GM19328 (cell line): ENCODE results near the gene KRAS.

Experiments used
- ATAC-seq: cut with Tn5 transposase; IDR thresholded peaks from one replicate; pipeline ENCODE4 v1.9.1; 2021; ENCODE audit warnings: mild to moderate bottlenecking, moderate library complexity; ENCODE audit not compliant: unreplicated experiment

The KRAS gene

GRCh38 chr12:25250744-25251730, at the start of gene KRAS:
Gene KRAS (minus strand): TSS chr12:25250929.
- ATAC-seq: peak; percentile 70

DNA sequence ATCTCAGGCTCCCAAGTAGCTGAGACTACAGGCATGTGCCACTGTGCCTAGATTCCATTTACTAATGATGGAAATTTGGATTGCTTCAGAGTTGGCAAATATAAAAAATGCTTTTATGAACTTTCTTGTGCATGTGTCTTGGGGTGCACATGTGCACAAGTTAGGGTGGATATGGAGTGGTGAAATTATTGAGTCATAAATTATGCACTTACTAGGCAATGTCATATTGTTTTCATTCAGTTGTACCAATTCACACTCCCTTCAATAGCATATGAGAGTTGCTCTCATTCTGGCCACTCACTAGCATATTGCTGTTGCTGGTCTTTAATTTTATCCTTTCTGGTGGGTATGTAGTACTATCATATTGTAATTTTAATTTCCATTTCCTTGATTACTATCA, 45.7 kb upstream of the KRAS start:
- no peak for ATAC-seq

DNA sequence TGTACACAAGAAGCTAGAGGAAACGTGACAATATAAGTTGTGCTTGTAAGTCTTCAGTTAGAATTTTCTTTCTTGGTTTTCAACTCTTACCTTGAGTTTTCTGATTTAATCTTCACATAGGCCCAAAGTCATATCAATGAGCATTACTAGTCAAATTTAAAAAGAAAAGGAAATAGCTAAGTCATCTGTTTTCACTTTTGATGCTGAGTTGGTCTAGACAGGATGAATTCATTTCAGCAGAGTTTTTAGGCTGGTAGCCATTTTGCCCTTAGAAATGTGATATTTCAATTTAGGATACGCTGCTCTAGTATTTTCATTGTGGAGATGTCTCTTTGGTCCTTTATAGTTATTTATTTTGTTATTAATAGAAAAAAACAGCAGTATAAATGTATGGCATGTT, 44.6 kb upstream of the KRAS start:
- no peak for ATAC-seq

DNA sequence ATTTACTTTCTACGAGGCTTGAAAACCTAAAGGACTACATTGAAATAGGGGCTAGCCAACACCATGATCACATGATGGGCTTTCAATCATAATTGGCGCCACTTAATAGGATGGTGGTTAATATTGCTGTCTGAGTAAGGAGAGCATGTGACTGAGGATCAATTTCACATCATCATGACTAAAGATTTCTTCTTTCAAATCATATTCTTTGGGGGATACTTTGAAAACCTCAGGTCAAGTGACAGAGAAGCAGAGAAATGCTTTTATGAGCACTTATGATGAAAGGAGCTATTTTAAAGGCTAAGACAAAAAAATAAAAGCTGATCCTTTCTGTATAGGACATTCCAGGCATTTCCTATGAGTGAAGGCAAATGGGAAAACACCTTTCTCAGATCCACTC, 42.9 kb upstream of the KRAS start:
- ATAC-seq: no peak

GRCh38 chr12:25292810-25293221, 42.1 kb upstream of the KRAS start:
- peak; percentile 57 for ATAC-seq

DNA sequence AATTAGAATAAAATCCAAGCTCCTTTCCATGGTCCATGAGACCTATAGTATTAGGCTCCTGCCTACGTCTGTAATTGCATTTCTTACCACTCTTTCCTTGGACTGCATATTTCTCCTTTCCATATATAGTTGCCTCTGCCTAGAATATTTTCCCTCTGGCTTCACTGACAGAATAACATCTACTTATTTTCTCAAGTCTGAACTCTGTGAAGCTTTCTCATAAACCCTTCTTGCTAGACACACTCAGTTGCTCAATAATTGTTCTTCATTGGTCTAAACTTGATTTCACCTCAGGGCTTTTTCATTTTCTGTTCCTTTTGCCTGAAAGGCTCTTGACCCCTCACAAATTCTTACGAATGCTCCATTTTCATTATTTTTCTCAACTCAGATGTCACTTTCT, 36.9 kb upstream of the KRAS start:
- ATAC-seq: no peak

GRCh38 chr12:25286837-25287236, 36.1 kb upstream of the KRAS start:
- ATAC-seq: no peak

- ATAC-seq: no peak
Observed at GRCh38 chr12:25284024-25284423, 33.3 kb upstream of the KRAS start.

DNA sequence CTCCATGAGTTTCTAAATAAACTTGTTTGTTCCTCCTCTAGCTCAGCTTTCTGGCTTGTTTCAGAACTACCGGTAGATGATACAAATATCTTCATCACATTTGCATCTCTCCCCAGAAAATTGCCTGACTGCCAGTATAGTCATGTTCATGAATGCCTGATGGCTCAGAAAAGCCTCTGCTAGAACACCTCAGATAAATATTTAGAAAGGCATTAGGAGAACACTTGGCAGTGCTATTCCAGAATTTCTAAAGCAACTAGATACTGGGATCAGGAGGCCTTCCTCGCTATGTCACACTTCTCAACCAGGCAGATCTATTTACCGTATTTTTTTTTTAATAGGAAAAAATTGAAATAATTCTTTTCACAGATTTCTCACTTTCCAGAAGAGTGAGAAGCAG, 32.3 kb upstream of the KRAS start:
- ATAC-seq: no peak

GRCh38 chr12:25280082-25280481, 29.4 kb upstream of the KRAS start:
- ATAC-seq: no peak

DNA sequence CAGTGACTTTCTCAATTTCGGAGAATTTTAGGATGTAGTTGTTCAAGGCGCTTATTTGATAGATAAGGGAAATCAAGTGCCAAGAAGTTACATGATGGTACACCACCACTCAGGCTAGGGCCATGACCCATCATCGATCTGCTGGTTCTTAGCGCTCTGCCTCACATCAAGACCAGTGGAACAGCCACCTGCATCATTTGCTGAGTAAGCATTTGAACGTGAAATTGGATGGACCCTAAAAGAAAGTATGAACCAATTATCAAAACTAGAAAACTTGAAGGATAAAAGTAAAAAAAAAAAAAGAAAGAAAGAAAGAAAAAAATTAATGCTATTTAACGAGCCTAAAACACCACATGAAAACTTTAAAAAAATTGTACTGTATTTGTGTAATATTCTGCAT, 27.5 kb upstream of the KRAS start:
- no peak for ATAC-seq

- ATAC-seq: no peak
Observed at GRCh38 chr12:25276199-25276937, 25.6 kb upstream of the KRAS start.

GRCh38 chr12:25271486-25272098, 20.9 kb upstream of the KRAS start:
- no peak for ATAC-seq

GRCh38 chr12:25269701-25270100, 19.0 kb upstream of the KRAS start:
- ATAC-seq: no peak

DNA sequence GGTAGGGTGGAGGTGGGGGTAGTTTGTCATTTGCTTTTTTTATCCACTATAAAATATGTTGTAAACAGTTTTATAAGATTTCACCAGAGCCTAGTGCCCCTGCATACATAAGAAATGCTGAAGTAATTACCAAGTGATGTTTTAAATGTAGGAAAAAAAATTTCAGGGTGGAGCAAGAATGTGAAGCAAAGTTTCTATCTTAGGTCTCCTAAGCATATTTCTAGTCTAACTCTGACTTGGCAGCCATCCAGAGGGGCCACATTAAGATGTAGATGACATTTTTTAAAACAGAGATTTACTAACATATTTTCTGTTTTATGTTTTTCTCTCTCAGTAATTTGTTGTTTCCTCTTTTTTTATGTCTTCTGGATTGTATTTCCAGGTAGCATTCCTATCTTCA, 15.8 kb upstream of the KRAS start:
- no peak for ATAC-seq

DNA sequence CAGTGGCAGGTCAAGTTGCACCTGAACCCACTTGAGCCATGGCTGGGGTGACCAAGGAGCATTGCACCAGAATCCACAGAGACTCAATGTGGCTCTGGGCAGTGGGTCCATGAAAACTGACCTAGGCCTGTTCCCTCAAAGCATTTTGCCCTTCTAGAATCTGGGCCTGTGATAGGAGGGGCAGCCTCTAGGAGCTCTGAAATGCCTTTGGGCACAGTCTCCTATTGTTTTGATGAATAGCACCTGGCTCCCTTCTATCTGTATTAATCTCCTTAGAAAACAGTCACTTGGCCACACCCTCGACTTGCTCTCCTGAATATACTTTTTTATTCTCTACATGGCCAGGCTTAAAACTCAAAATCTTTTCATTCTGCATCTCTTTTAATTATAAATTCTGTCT, 14.1 kb upstream of the KRAS start:
- no peak for ATAC-seq

DNA sequence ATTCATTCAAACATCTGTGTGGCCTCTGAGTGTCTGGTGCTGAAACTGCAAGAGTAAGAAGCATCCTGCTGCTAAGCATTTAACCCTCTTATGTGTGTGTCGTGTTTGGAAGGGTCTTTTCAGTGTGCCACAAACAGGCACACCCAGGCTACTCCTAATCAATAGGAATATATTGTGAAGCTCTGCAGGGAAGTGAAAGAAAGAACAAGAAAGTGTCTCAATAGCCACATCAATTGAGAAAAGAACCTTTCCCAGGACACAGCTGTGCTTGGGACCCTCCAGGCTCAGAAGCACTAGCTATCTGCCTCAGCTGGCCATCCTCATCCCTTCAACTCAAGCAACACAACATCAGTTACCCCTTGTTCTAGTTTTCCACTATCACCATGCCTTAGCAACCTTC, 13.4 kb upstream of the KRAS start:
- ATAC-seq: peak; percentile 26

DNA sequence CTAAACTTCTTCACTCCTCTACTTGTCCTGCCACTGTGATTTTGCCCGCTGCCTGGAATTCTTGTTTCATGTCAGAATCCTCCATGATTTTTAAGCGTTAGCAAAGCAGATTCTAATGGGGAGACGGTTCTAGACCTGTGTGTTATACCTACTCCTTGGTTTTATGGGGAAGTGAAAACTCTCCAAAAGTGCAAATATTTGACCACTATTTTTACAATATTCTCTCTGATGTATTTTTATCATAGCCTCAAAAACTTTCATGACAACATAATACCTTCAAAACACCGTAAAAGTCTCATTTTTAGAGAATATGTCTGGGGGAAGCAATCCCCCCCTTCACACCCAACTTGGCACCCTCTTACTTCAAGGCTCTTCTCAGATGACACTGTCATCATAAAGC, 12.9 kb upstream of the KRAS start:
- peak; percentile 58 for ATAC-seq

DNA sequence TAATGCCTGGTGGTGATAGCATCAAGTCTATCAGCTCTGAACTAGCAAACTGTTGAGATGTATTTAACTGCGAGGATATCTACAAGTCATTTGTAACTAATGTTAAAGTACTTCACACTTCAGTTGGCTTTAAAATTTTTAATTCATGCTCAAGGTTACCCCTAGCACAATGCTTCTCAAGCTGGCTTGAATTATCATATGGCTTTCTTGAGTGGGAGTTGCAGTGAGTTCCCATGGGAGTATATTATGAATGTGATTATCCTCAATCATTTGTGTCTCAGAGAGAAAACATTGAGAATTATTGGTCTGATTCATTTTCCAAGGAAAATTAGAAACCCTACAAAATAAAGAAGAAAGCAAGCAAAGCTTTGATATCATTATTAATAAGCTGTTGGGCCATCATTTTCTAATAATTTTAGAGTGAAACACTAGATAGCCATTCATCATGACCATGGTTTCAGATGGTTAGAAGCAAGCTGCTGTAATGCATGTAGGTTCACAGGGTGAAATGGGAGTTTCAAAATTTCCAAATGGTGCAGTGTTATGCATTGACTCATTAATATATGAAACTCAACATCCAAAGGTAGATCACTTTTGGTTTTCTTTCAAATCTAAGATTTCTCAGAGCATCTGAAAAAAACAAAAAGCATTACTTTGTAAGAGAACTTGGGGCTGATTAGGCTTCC, 11.8 kb upstream of the KRAS start:
- ATAC-seq: no peak

DNA sequence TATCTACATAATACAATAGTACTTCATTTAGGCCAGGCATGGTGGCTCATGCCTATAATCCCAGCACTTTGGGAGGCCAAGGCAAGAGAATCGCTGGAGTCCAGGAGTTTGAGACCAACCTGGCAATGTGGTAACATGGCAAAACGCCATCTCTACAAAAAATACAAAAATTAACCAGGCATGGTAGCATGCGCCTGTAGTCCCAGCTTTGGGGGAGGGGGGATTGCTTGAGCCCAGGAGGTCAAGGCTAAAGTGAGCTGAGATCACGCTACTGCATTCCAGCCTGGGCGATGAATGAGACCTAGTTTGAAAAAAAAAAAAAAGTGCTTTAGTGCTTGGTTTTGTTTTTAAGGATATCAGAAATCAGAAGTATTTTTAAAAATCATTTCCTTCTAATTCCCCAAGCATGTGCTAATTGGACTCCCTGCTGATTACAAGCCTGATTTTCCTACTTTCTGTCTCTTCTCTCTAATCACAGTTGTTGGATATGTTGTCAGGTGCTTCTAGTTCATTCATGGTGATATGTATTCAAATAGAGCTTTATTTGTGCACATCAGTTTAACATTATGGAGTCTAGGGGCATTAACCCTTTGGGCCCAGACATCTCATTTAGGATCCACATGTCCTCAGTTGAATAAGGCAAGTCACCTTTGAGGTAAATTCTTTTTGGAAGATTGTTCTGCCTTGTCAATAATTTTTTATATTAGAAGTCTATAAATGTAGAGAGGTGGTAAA, 7.0 kb upstream of the KRAS start:
- no peak for ATAC-seq
